A549 (cell line): ENCODE data around the gene TCEANC2. TPM values are rescaled to one million over a fixed set of nuclear protein-coding genes. Genes with fewer than 3 reads are reported as not detected.

Source experiments
- ATAC-seq, 2 experiments: fragments of 200-7000 bp in 1 of 2; fragments of >200 bp in 1 of 2; cut with Nextera tagmentation in 1 of 2; cut with Tn5 transposase in 1 of 2; 3 replicates each; pipeline versions ENCODE4 v1.8.0 to v1.9.1; 2018 to 2020; ENCODE audit warnings: mild to moderate bottlenecking in 1 of 2, moderate library complexity in 1 of 2
- CTCF ChIA-PET: fragments of 300-600 bp; sonication (Branson Sonifier 250); formaldehyde crosslinking; extraction: SDS; loops from one replicate; lab custom pipeline; 2021; ENCODE audit warnings: antibody characterized with exemption, inconsistent platforms; lab: Yijun Ruan, JAX
- POLR2A ChIA-PET: fragments of 350-600 bp; formaldehyde crosslinking; extraction: SDS; loops from one replicate; lab custom pipeline; 2021; ENCODE audit warnings: antibody characterized with exemption, inconsistent platforms; lab: Yijun Ruan, JAX
- DNase-seq, 2 experiments: peaks; one replicate each; pipeline versions ENCODE4 v3.0.0 to v3.0.0-alpha.2; 2011 to 2016; ENCODE audit warnings: low read depth in 1 of 2, low spot score in 1 of 2
- FAIRE-seq: peaks from 2 replicates; lab custom pipeline; 2011; peaks lifted over from hg19 to GRCh38; lab: Jason Lieb, UNC
- H3K27ac ChIP-seq, 2 experiments: fragments of >200 bp; sonication (Bioruptor Twin); formaldehyde crosslinking; 3 replicates each; pipeline ENCODE4 v1.5.1; 2016 to 2017
- H3K4me1 ChIP-seq: fragments of >200 bp; sonication (Bioruptor Twin); formaldehyde crosslinking; 3 replicates; pipeline ENCODE4 v1.6.1; 2016
- H3K4me2 ChIP-seq: fragments of >200 bp; sonication (Bioruptor Twin); formaldehyde crosslinking; 3 replicates; pipeline ENCODE4 v1.6.1; 2016
- H3K4me3 ChIP-seq: fragments of >200 bp; sonication (Bioruptor Twin); formaldehyde crosslinking; 3 replicates; pipeline ENCODE4 v1.5.1; 2016
- H3K9me3 ChIP-seq: fragments of >200 bp; sonication (Bioruptor Twin); formaldehyde crosslinking; 3 replicates; pipeline ENCODE4 v1.6.1; 2016
- CBX2 ChIP-seq: fragments of 200-600 bp; sonication (generic); IDR thresholded peaks from 2 replicates; pipeline ENCODE4 v1.6.1; 2016; ENCODE audit warnings: low read depth, mild to moderate bottlenecking, borderline replicate concordance
- CBX8 ChIP-seq: fragments of 200-600 bp; sonication (generic); IDR thresholded peaks from 2 replicates; pipeline ENCODE4 v1.6.1; 2016
- CHD2 ChIP-seq: fragments of 150-350 bp; IDR thresholded peaks from 2 replicates; pipeline ENCODE4 v1.6.1; 2014; ENCODE audit warnings: low read length; ENCODE audit not compliant: partially characterized antibody
- FOSL2 ChIP-seq, 2 experiments: fragments of 450-650 bp in 1 of 2; fragments of >200 bp in 1 of 2; sonication (Bioruptor Twin) in 1 of 2; formaldehyde crosslinking; IDR thresholded peaks; 2 replicates each; pipeline versions ENCODE4 v1.5.0 to v1.6.1; 2016 to 2020; ENCODE audit warnings: mild to moderate bottlenecking in 1 of 2, moderate library complexity in 1 of 2
- HOXA7 ChIP-seq: fragments of 250-450 bp; sonication (Bioruptor Pico); IDR thresholded peaks from 2 replicates; pipeline ENCODE4 v1.5.0; 2020; ENCODE audit warnings: mild to moderate bottlenecking, moderate library complexity
- HOXB13 ChIP-seq: fragments of 250-450 bp; sonication (Bioruptor Pico); IDR thresholded peaks from 2 replicates; pipeline ENCODE4 v1.5.0; 2020; ENCODE audit warnings: low read depth, mild to moderate bottlenecking, moderate library complexity
- HOXB5 ChIP-seq: fragments of 250-450 bp; sonication (Bioruptor Pico); IDR thresholded peaks from 2 replicates; pipeline ENCODE4 v1.5.0; 2020; ENCODE audit warnings: mild to moderate bottlenecking, moderate library complexity
- JUNB ChIP-seq: fragments of >200 bp; sonication (Bioruptor Twin); formaldehyde crosslinking; IDR thresholded peaks from 2 replicates; pipeline ENCODE4 v1.6.1; 2016
- MAFK ChIP-seq: fragments of 450-650 bp; IDR thresholded peaks from 2 replicates; pipeline ENCODE4 v1.6.1; 2014; ENCODE audit not compliant: partially characterized antibody
- POLR2AphosphoS2 ChIP-seq: conservative IDR thresholded peaks from 2 replicates; pipeline ENCODE4 v1.6.1; 2012; ENCODE audit warnings: low read length, improper control_type of control experiment, inconsistent platforms
- RAD21 ChIP-seq, 2 experiments: fragments of >200 bp in 1 of 2; sonication (Bioruptor Twin) in 1 of 2; formaldehyde crosslinking in 1 of 2; IDR thresholded peaks in 1 of 2; conservative IDR thresholded peaks in 1 of 2; 2 replicates in 1 of 2; 3 replicates in 1 of 2; pipeline ENCODE4 v1.6.1; 2012 to 2018; ENCODE audit warnings: inconsistent platforms in 1 of 2
- RFX5 ChIP-seq: fragments of 450-650 bp; IDR thresholded peaks from 2 replicates; pipeline ENCODE4 v1.7.1; 2014; ENCODE audit warnings: antibody characterized with exemption, mild to moderate bottlenecking, moderate library complexity
- SMC3 ChIP-seq: fragments of >200 bp; sonication (Bioruptor Twin); formaldehyde crosslinking; IDR thresholded peaks from 3 replicates; pipeline ENCODE4 v1.6.1; 2018; ENCODE audit warnings: inconsistent platforms
- SREBF2 ChIP-seq: fragments of 450-650 bp; IDR thresholded peaks from 2 replicates; pipeline ENCODE4 v1.6.1; 2014; ENCODE audit warnings: mild to moderate bottlenecking, moderate library complexity
- ZC3H11A ChIP-seq: fragments of 450-650 bp; IDR thresholded peaks from 2 replicates; pipeline ENCODE4 v1.6.1; 2014; ENCODE audit warnings: antibody characterized with exemption, mild to moderate bottlenecking
- ZFP36 ChIP-seq: fragments of 450-650 bp; IDR thresholded peaks from 2 replicates; pipeline ENCODE4 v1.6.1; 2014; ENCODE audit warnings: borderline replicate concordance; ENCODE audit not compliant: partially characterized antibody
- ZNF302 ChIP-seq: fragments of 250-450 bp; sonication (Bioruptor Pico); IDR thresholded peaks from 2 replicates; pipeline ENCODE4 v1.9.0; 2021; ENCODE audit warnings: inconsistent platforms, mild to moderate bottlenecking, moderate library complexity
- ZSCAN20 ChIP-seq: fragments of 250-450 bp; sonication (Bioruptor Pico); IDR thresholded peaks from 2 replicates; pipeline ENCODE4 v1.8.0; 2022; ENCODE audit warnings: mild to moderate bottlenecking, moderate library complexity
- WGBS: methylation state at CpG from one replicate; pipeline ENCODE4 v1.1.6; 2017; ENCODE audit errors: missing lambda C conversion rate; 5-methylcytosine and 5-hydroxymethylcytosine counted together
- polyA plus RNA-seq, 4 experiments: library from polyadenylated mRNA; depleted of rRNA in 3 of 4; stranded (reverse); fragments of >200 nt; fragmentation: RNase III in 1 of 4; extraction: RNeasy Plus Mini Kit Qiagen cat#74134 plus additional on column Dnase treatment in 1 of 4; gene quantifications; 2 replicates in 3 of 4; 3 replicates in 1 of 4; pipeline ENCODE4 v1.2.3, GENCODE V29; 2011 to 2017
- TF ChIP-seq, protein P1 (sequence below): fragments of 250-450 bp; sonication (Bioruptor Pico); IDR thresholded peaks from 2 replicates; pipeline ENCODE4 v1.5.0; 2021; ENCODE audit warnings: mild to moderate bottlenecking, moderate library complexity, borderline replicate concordance
- TF ChIP-seq, protein P2 (sequence below): fragments of >200 bp; sonication (Bioruptor Twin); formaldehyde crosslinking; IDR thresholded peaks from 2 replicates; pipeline ENCODE4 v1.6.1; 2016
- TF ChIP-seq, protein P3 (sequence below): fragments of >200 bp; sonication (Bioruptor Twin); formaldehyde crosslinking; IDR thresholded peaks from 3 replicates; pipeline ENCODE4 v1.5.1; 2016
- TF ChIP-seq, protein P4 (sequence below): fragments of 150-350 bp; IDR thresholded peaks from 2 replicates; pipeline ENCODE4 v1.6.1; 2014; ENCODE audit warnings: low read depth, mild to moderate bottlenecking, low read length
- TF ChIP-seq, protein P5 (sequence below): fragments of 450-650 bp; IDR thresholded peaks from 2 replicates; pipeline ENCODE4 v1.6.1; 2014; ENCODE audit warnings: antibody characterized with exemption
- TF ChIP-seq, protein P6 (sequence below): fragments of 200-600 bp; sonication (generic); IDR thresholded peaks from 2 replicates; pipeline ENCODE4 v1.6.1; 2016; ENCODE audit warnings: antibody characterized with exemption, mild to moderate bottlenecking, moderate library complexity
- TF ChIP-seq, protein P7 (sequence below): IDR thresholded peaks from 2 replicates; pipeline ENCODE4 v1.6.1; 2012

TCEANC2 gene
- polyA plus RNA-seq, 2 of the 4 experiments (the other 2 are of a cell fraction), result 1.9 to 3.4 TPM

DNA sequence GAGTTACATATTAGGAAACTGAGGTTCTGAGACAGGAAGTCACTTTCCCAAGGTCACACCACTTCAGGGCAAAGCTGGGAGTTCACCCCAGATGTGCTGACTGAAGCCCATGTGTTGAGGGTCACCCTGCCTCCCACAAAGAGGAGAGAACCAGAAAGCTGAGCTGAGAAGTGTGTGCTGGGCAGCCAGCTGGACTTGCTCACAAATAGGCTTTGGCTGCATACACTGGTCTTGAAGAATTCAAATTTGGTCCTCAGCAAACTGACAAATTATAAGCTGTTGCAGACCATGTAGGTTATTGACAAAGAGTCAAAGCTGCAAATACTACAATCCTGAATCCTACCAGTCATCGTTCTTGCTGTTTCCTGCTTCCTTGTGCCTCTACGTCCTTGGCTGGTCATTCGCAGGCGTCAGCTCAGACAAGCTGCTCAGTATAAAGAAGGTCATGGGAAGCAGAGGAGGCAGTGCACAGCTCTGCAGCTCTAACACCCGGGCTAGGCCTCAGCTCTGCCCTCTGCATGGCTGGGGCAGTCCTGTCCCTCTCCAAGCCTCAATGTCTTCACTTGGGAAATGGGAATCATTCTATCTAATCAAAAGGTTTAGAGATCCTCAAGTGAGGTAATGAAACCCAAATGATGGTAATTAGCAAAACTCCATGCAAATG is 59.4 kb downstream of the TCEANC2 start (continued):
- TF ChIP-seq, protein P1, sequence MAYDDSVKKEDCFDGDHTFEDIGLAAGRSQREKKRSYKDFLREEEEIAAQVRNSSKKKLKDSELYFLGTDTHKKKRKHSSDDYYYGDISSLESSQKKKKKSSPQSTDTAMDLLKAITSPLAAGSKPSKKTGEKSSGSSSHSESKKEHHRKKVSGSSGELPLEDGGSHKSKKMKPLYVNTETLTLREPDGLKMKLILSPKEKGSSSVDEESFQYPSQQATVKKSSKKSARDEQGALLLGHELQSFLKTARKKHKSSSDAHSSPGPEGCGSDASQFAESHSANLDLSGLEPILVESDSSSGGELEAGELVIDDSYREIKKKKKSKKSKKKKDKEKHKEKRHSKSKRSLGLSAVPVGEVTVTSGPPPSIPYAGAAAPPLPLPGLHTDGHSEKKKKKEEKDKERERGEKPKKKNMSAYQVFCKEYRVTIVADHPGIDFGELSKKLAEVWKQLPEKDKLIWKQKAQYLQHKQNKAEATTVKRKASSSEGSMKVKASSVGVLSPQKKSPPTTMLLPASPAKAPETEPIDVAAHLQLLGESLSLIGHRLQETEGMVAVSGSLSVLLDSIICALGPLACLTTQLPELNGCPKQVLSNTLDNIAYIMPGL (CRISPR knock-in tag), result no peak
- TF ChIP-seq ZNF302 (CRISPR knock-in tag) (no peak), MAFK (no peak), POLR2AphosphoS2 (no peak), JUNB (no peak), CBX2 (no peak), ZFP36 (no peak), HOXB13 (CRISPR knock-in tag) (no peak)
- TF ChIP-seq, protein P2, sequence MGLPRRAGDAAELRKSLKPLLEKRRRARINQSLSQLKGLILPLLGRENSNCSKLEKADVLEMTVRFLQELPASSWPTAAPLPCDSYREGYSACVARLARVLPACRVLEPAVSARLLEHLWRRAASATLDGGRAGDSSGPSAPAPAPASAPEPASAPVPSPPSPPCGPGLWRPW, result no peak
- TF ChIP-seq, protein P3, sequence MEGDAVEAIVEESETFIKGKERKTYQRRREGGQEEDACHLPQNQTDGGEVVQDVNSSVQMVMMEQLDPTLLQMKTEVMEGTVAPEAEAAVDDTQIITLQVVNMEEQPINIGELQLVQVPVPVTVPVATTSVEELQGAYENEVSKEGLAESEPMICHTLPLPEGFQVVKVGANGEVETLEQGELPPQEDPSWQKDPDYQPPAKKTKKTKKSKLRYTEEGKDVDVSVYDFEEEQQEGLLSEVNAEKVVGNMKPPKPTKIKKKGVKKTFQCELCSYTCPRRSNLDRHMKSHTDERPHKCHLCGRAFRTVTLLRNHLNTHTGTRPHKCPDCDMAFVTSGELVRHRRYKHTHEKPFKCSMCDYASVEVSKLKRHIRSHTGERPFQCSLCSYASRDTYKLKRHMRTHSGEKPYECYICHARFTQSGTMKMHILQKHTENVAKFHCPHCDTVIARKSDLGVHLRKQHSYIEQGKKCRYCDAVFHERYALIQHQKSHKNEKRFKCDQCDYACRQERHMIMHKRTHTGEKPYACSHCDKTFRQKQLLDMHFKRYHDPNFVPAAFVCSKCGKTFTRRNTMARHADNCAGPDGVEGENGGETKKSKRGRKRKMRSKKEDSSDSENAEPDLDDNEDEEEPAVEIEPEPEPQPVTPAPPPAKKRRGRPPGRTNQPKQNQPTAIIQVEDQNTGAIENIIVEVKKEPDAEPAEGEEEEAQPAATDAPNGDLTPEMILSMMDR, result no peak
- TF ChIP-seq, protein P4, sequence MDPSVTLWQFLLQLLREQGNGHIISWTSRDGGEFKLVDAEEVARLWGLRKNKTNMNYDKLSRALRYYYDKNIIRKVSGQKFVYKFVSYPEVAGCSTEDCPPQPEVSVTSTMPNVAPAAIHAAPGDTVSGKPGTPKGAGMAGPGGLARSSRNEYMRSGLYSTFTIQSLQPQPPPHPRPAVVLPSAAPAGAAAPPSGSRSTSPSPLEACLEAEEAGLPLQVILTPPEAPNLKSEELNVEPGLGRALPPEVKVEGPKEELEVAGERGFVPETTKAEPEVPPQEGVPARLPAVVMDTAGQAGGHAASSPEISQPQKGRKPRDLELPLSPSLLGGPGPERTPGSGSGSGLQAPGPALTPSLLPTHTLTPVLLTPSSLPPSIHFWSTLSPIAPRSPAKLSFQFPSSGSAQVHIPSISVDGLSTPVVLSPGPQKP, result no peak
- TF ChIP-seq, all 56 proteins: peak for 0

DNA sequence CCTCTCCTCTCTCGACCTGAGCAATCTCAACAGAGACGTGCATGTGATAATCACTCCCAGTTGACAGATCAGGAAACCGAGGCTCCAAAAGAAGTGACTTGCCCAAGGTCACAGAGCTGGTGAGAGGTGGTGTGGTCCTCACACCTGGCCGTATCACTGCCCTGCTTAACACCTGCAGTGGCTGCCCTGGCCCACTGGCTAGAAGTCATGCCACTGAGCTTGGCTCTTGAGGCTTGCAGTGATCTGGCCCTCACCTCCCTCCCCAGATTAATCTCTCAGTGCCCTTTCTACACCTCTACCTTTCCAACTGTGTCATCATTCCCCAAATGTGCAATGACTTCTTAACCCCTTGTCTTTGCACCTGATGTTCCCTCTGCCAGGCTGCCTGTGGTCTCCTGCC is 60.6 kb downstream of the TCEANC2 start:
- FAIRE-seq, result no peak
- POLR2A ChIA-PET, result no interaction called here

DNA sequence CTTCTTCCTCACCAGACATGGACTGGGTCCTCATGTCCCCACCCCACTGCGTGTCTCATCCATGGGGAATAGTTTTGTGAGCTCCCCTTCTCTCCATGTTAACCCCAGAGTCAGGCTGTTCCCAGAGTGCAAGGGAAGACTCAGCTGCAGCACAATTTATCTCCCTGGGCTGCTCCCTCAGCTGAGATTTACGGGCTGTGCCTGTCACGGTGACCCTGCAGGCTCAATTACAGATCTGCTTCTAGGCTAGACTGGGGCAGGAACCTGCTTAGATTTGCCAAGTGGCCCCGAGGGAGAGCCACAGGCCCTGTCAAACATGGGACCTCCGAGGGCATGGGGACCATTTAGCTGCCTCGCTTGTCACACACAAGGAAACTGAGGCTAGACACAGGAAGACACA is 61.5 kb downstream of the TCEANC2 start:
- H3K4me2 ChIP-seq, result no peak overlapping the region
- WGBS, result 69% methylated on average over 2 of the region's 6 CpGs
- H3K9me3 ChIP-seq, result no peaks in the 10 kb centered on the region
- H3K4me1 ChIP-seq, result peaks cover 19% of the 10 kb centered on the region
- H3K27ac ChIP-seq, result no peak overlapping the region
- ChIA-PET CTCF (interaction anchor here (1.1 to 3.1 kb wide), 2 partner anchors 7 to 374 kb away, joined by 4 to 14 read pairs; no protein-coding TSS in a partner anchor), POLR2A (interaction anchor here (0.5 kb wide), 2 partner anchors 192 to 289 kb away, joined by 3 read pairs; no protein-coding TSS in a partner anchor)
- ATAC-seq (no peak), FAIRE-seq (no peak), DNase-seq (no peak)
- no peak overlapping the region for H3K4me3 ChIP-seq
- TF ChIP-seq, protein P5, sequence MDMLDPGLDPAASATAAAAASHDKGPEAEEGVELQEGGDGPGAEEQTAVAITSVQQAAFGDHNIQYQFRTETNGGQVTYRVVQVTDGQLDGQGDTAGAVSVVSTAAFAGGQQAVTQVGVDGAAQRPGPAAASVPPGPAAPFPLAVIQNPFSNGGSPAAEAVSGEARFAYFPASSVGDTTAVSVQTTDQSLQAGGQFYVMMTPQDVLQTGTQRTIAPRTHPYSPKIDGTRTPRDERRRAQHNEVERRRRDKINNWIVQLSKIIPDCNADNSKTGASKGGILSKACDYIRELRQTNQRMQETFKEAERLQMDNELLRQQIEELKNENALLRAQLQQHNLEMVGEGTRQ, result no peak
- TF ChIP-seq, protein P6, sequence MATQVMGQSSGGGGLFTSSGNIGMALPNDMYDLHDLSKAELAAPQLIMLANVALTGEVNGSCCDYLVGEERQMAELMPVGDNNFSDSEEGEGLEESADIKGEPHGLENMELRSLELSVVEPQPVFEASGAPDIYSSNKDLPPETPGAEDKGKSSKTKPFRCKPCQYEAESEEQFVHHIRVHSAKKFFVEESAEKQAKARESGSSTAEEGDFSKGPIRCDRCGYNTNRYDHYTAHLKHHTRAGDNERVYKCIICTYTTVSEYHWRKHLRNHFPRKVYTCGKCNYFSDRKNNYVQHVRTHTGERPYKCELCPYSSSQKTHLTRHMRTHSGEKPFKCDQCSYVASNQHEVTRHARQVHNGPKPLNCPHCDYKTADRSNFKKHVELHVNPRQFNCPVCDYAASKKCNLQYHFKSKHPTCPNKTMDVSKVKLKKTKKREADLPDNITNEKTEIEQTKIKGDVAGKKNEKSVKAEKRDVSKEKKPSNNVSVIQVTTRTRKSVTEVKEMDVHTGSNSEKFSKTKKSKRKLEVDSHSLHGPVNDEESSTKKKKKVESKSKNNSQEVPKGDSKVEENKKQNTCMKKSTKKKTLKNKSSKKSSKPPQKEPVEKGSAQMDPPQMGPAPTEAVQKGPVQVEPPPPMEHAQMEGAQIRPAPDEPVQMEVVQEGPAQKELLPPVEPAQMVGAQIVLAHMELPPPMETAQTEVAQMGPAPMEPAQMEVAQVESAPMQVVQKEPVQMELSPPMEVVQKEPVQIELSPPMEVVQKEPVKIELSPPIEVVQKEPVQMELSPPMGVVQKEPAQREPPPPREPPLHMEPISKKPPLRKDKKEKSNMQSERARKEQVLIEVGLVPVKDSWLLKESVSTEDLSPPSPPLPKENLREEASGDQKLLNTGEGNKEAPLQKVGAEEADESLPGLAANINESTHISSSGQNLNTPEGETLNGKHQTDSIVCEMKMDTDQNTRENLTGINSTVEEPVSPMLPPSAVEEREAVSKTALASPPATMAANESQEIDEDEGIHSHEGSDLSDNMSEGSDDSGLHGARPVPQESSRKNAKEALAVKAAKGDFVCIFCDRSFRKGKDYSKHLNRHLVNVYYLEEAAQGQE, result no peak
- no peak for TF ChIP-seq CHD2
- no peak for TF ChIP-seq FOSL2 (IDR thresholded peaks at IDR 0.05)
- no peak for TF ChIP-seq FOSL2 (CRISPR knock-in tag; IDR thresholded peaks at IDR 0.05)
- TF ChIP-seq, protein P2, result no peak
- TF ChIP-seq RAD21 (conservative IDR thresholded peaks at IDR 0.05 in 1 of 2, IDR thresholded peaks at IDR 0.05 in 1 of 2), result no peak
- TF ChIP-seq CBX8, result no peak
- no peak for TF ChIP-seq ZSCAN20 (CRISPR knock-in tag)
- TF ChIP-seq HOXA7 (CRISPR knock-in tag), result no peak
- no peak for TF ChIP-seq POLR2AphosphoS2

More for the DNA sequence above, 60.6 kb downstream of the TCEANC2 start:
- TF ChIP-seq, protein P7, sequence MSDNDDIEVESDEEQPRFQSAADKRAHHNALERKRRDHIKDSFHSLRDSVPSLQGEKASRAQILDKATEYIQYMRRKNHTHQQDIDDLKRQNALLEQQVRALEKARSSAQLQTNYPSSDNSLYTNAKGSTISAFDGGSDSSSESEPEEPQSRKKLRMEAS, result no peak
- no peak for TF ChIP-seq RAD21 (conservative IDR thresholded peaks at IDR 0.05 in 1 of 2, IDR thresholded peaks at IDR 0.05 in 1 of 2)
- no peak for TF ChIP-seq ZC3H11A
- no peak for TF ChIP-seq HOXB5 (CRISPR knock-in tag)
- TF ChIP-seq RFX5, result no peak
- TF ChIP-seq SREBF2, result no peak
- no peak for TF ChIP-seq SMC3
- TF ChIP-seq MAFK, result no peak
- no peak for DNase-seq
- ATAC-seq, result no peak
- CTCF ChIA-PET, result interaction anchor here (1.1 to 3.1 kb wide), 2 partner anchors 8 to 375 kb away, joined by 4 to 14 read pairs; no protein-coding TSS in a partner anchor
- 38% methylated on average over 4 of the region's 4 CpGs for WGBS
- Histone ChIP-seq H3K9me3 (no peaks in the 10 kb centered on the region), H3K4me2 (no peak overlapping the region), H3K4me3 (no peak overlapping the region), H3K27ac (no peak overlapping the region), H3K4me1 (peaks cover 16% of the 10 kb centered on the region)
